ENCODE measurements around the gene EEPD1. TPM values are rescaled to one million over a fixed set of nuclear protein-coding genes. Genes with fewer than 3 reads are reported as not detected.

The EEPD1 gene
- total RNA-seq, 1 donor, result 9.0 TPM

DNA sequence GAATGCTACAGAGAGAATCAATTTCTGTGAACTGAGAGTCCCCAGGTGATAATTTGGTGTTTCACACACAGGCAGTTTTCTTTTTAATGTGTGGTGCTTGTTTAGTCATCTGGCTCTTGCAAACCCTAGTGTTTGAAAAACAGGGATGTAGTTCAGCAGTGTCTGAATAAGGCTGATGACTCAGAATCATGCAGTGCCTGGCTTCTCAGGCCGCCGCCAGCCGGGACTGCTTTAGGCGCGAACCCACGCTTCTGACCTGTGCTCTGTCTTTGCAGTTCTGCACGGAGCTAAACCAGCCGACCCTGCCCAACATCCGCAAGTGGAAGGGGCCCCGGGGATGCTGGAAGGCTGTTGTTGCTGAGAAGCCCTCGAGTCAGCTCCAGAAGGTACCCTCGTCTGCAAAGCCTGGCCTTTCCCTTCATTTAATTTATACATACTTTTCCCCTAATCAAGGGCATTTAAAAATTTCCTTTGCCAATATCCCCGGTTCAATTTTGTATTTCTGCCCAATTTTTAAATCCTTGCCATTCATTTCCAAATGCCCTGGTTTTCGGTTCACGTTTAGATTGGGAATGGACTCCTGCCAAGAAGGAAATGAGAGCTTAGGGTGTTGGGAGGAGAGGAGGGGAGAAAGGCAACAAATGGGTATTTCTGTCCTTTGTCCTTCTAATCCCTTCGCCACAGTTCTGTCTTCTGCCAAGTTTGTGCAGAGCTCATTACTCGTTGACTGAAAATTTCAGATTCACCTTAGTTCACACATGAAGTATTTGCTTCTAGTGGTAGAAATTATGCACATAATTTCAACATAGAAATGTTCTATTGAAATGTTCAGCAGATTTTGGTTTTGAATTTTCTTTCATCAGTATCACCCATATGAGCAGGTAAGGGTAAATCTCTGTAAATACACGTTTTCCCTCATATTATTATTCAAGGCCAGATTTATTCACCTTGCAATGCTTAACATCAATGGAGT lies 128.1 kb downstream of the EEPD1 start:
- peak; percentile 96 for DNase-seq (ENCODE audit: insufficient read length, low spot score, missing footprints)
- H4K20me1 ChIP-seq (ENCODE audit: insufficient read depth, low read length), result no peaks in the 10 kb centered on the region
- H3K4me2 ChIP-seq (ENCODE audit: insufficient read depth, low read length), result peak overlapping the region; percentile 83
- no peaks in the 10 kb centered on the region for H3K36me3 ChIP-seq (ENCODE audit: insufficient read depth, low read length)
- no peaks in the 10 kb centered on the region for H3K9me3 ChIP-seq (ENCODE audit: low read depth, low read length)
- peak overlapping the region; percentile 58 for H3K4me3 ChIP-seq (ENCODE audit: insufficient read depth, low read length)
- TF ChIP-seq CTCF (IDR thresholded peaks at IDR 0.05; ENCODE audit: extremely low read depth, low read depth, low read length), result no peak
- peak overlapping the region; percentile 64 for H2AFZ ChIP-seq (ENCODE audit: low read length)
- peak overlapping the region; percentile 66 for H3K27ac ChIP-seq (ENCODE audit: low read depth, low read length)
- H3K27me3 ChIP-seq (ENCODE audit: insufficient read depth, low read length), result no peaks in the 10 kb centered on the region
- H3K4me1 ChIP-seq (ENCODE audit: insufficient read depth, low read length), result peaks cover 25% of the 10 kb centered on the region
- H3K79me2 ChIP-seq (ENCODE audit: insufficient read depth, low read length), result no peaks in the 10 kb centered on the region

DNA sequence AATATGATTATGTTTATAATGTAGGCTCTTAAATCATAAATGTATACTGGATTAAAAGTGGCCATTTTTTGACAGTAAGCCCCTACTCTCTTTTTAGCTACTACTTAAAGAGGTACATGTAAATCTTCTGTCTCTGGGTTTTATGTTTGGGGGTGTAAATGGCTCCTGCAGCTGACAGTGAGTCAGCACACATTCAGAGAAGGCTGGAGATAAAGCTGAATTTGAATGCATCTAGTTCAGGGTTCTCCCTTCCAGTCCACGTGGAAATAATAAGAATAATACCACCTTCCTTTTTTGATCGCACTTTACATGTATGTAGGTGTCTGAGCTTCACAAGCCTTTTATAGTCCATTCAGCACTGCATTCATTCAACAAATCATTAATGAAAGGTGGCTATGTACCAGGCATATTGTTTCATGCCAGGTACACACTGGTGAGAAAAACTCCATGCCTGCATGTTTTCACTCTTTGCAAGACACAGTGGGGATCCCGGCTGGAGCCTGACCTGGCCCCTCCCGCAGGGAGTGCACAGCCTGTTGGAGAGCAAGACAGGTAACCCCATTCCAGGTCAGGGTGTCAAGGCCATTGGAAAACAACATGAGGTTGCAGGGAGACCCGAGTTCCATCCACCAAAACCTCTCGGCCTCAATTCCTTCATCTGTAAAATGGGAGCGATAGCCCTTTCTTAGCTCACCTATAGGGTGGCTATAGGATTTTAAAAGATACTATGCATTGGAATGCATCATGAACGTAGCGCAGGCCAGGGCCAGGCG lies 129.1 kb downstream of the EEPD1 start:
- Histone ChIP-seq H4K20me1 (ENCODE audit: insufficient read depth, low read length) (no peaks in the 10 kb centered on the region), H3K4me3 (ENCODE audit: insufficient read depth, low read length) (no peak overlapping the region), H3K4me2 (ENCODE audit: insufficient read depth, low read length) (peak overlapping the region; percentile 1), H3K4me1 (ENCODE audit: insufficient read depth, low read length) (peaks cover 25% of the 10 kb centered on the region), H3K9me3 (ENCODE audit: low read depth, low read length) (no peaks in the 10 kb centered on the region), H2AFZ (ENCODE audit: low read length) (no peak overlapping the region), H3K27ac (ENCODE audit: low read depth, low read length) (peak overlapping the region; percentile 66), H3K36me3 (ENCODE audit: insufficient read depth, low read length) (no peaks in the 10 kb centered on the region), H3K79me2 (ENCODE audit: insufficient read depth, low read length) (no peaks in the 10 kb centered on the region), H3K27me3 (ENCODE audit: insufficient read depth, low read length) (no peaks in the 10 kb centered on the region)
- peak; percentile 84 for DNase-seq (ENCODE audit: insufficient read length, low spot score, missing footprints)
- no peak for TF ChIP-seq CTCF (IDR thresholded peaks at IDR 0.05; ENCODE audit: extremely low read depth, low read depth, low read length)

DNA sequence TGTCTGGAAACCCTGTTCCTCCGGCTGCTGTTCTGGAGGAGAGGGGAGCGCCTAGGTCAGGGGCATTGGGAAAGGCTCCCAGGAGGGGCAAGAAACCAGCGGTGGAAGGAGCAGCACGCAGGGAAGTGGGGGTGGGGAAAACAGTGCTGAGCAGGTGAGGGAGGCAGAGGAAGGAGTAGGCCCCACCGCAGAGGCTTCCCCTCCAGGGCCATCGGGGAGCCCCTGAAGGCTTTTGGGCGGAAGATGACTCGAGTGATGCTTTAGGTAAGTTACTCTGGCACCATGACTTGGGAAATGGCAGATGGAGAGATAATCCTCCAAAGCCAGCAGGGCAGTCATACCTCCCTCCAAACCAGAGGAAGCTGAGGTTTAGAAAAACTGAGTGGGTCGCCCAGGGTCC lies 130.1 kb downstream of the EEPD1 start:
- Histone ChIP-seq H3K4me3 (ENCODE audit: insufficient read depth, low read length) (no peak overlapping the region), H3K27me3 (ENCODE audit: insufficient read depth, low read length) (no peaks in the 10 kb centered on the region), H3K79me2 (ENCODE audit: insufficient read depth, low read length) (no peaks in the 10 kb centered on the region), H3K4me1 (ENCODE audit: insufficient read depth, low read length) (peaks cover 25% of the 10 kb centered on the region), H3K27ac (ENCODE audit: low read depth, low read length) (no peak overlapping the region), H3K9me3 (ENCODE audit: low read depth, low read length) (no peaks in the 10 kb centered on the region), H2AFZ (ENCODE audit: low read length) (no peak overlapping the region), H4K20me1 (ENCODE audit: insufficient read depth, low read length) (no peaks in the 10 kb centered on the region), H3K36me3 (ENCODE audit: insufficient read depth, low read length) (no peaks in the 10 kb centered on the region), H3K4me2 (ENCODE audit: insufficient read depth, low read length) (no peak overlapping the region)
- no peak for DNase-seq (ENCODE audit: insufficient read length, low spot score, missing footprints)
- no peak for TF ChIP-seq CTCF (IDR thresholded peaks at IDR 0.05; ENCODE audit: extremely low read depth, low read depth, low read length)

DNA sequence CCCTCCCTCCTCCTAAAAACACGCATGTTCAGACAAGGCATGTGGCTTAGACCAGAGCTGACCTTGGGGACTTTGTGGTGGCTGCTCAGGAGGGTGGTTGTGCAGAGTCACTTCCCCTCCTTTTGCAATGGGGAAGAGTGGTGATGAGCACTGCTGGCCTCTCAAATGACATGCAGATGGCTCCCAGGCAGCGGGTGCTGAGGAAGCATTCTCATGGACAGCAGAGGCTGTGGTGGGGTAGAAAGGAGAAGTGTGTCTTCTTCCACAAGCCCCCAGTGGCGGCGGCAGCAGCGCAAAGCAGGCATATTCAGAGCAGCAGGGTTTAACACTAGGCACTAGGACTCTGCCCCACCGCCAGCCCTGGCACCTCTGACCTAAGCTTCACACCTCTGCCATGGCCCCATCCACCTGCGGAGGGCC lies 130.7 kb downstream of the EEPD1 start:
- H3K4me2 ChIP-seq (ENCODE audit: insufficient read depth, low read length), result no peak overlapping the region
- no peaks in the 10 kb centered on the region for H3K9me3 ChIP-seq (ENCODE audit: low read depth, low read length)
- H3K27me3 ChIP-seq (ENCODE audit: insufficient read depth, low read length), result no peaks in the 10 kb centered on the region
- H3K4me3 ChIP-seq (ENCODE audit: insufficient read depth, low read length), result no peak overlapping the region
- H3K27ac ChIP-seq (ENCODE audit: low read depth, low read length), result no peak overlapping the region
- no peaks in the 10 kb centered on the region for H3K36me3 ChIP-seq (ENCODE audit: insufficient read depth, low read length)
- H3K4me1 ChIP-seq (ENCODE audit: insufficient read depth, low read length), result peaks cover 25% of the 10 kb centered on the region
- H4K20me1 ChIP-seq (ENCODE audit: insufficient read depth, low read length), result no peaks in the 10 kb centered on the region
- no peak overlapping the region for H2AFZ ChIP-seq (ENCODE audit: low read length)
- DNase-seq (ENCODE audit: insufficient read length, low spot score, missing footprints), result peak; percentile 39
- H3K79me2 ChIP-seq (ENCODE audit: insufficient read depth, low read length), result no peaks in the 10 kb centered on the region
- no peak for TF ChIP-seq CTCF (IDR thresholded peaks at IDR 0.05; ENCODE audit: extremely low read depth, low read depth, low read length)
